SK-N-MC (cell line): ENCODE measurements around the gene ARHGAP28.

Experiments
- EZH2 ChIP-seq: fragments of 200-600 bp; sonication (generic); IDR thresholded peaks from one replicate; pipeline ENCODE4 v1.6.1; 2017; ENCODE audit warnings: antibody characterized with exemption
- FOXP2 ChIP-seq: optimal IDR thresholded peaks from 2 replicates; pipeline ENCODE3; 2011; ENCODE audit warnings: mild to moderate bottlenecking, moderate library complexity; ENCODE audit not compliant: insufficient read depth; ENCODE audit errors: extremely low read length, control extremely low read depth
- POLR2AphosphoS5 ChIP-seq: IDR thresholded peaks from 2 replicates; pipeline ENCODE4 v1.6.1; 2012; ENCODE audit warnings: mild to moderate bottlenecking, low read depth, low read length, borderline replicate concordance

DNA sequence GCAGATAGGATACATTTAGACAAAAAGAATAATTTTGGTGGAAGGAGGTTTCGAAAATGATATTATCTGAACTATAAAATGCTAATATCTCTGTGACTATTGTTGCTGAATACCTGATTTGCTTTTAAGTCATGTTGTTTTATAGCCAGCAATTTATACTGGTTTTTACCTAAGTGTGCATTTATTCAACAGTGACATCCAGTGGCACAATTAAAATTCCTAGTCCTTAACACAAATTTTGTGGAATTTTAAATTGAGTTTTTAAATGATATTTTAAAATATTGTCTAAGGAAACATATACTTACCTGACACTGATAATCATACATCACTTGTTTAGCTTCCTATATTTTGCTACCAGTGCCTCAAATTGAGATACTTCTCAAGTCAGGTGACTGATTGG lies 144.8 kb downstream of the ARHGAP28 start:
- TF ChIP-seq POLR2AphosphoS5 (no peak), EZH2 (no peak), FOXP2 (no peak)
